Smooth muscle cell (in vitro differentiated cells): ENCODE measurements around the gene TTLL12. TPM values are rescaled to one million over a fixed set of nuclear protein-coding genes. Genes with fewer than 3 reads are reported as not detected.
A peak's percentile ranks its signal among the peaks of the same experiment; 100 is the strongest.

Experiments used
- DNase-seq: peaks from one replicate; lab custom pipeline; 2025; ENCODE audit not compliant: unreplicated experiment; lab: John Stamatoyannopoulos, UW
- H2AFZ ChIP-seq: fragments of 200-600 bp; sonication (generic); 2 replicates; pipeline ENCODE4 v1.6.0; 2016; ENCODE audit warnings: antibody characterized with exemption, low read depth, mild to moderate bottlenecking
- H3F3A ChIP-seq: fragments of 200-600 bp; sonication (generic); 2 replicates; pipeline ENCODE4 v1.6.0; 2017; ENCODE audit warnings: antibody characterized with exemption, low read depth
- H3K27ac ChIP-seq: fragments of 200-600 bp; sonication (generic); 2 replicates; pipeline ENCODE4 v1.5.1; 2016; ENCODE audit warnings: low read depth, mild to moderate bottlenecking
- H3K27me3 ChIP-seq: fragments of 200-600 bp; sonication (generic); 2 replicates; pipeline ENCODE4 v1.6.1; 2016; ENCODE audit warnings: low read depth, mild to moderate bottlenecking
- H3K36me3 ChIP-seq: fragments of 200-600 bp; sonication (generic); 2 replicates; pipeline ENCODE4 v1.5.1; 2016; ENCODE audit warnings: low read depth
- H3K4me1 ChIP-seq: fragments of 200-600 bp; sonication (generic); 2 replicates; pipeline ENCODE4 v1.5.1; 2016; ENCODE audit warnings: low read depth
- H3K4me2 ChIP-seq: fragments of 200-600 bp; sonication (generic); 2 replicates; pipeline ENCODE4 v1.6.0; 2016; ENCODE audit warnings: mild to moderate bottlenecking
- H3K4me3 ChIP-seq: fragments of 200-600 bp; sonication (generic); 2 replicates; pipeline ENCODE4 v1.5.1; 2016; ENCODE audit warnings: mild to moderate bottlenecking
- H3K79me2 ChIP-seq: fragments of 200-600 bp; sonication (generic); 2 replicates; pipeline ENCODE4 v1.6.0; 2016; ENCODE audit warnings: low read depth, mild to moderate bottlenecking
- H3K9ac ChIP-seq: fragments of 200-600 bp; sonication (generic); 2 replicates; pipeline ENCODE4 v1.6.0; 2016; ENCODE audit warnings: low read depth
- H3K9me3 ChIP-seq: fragments of 200-600 bp; sonication (generic); replicated peaks from 2 replicates; pipeline ENCODE4 v1.5.1; 2016; ENCODE audit warnings: low read depth
- H4K20me1 ChIP-seq: fragments of 200-600 bp; sonication (generic); 2 replicates; pipeline ENCODE4 v1.6.0; 2016; ENCODE audit warnings: low read depth
- CTCF ChIP-seq: fragments of 200-600 bp; sonication (generic); IDR thresholded peaks from 2 replicates; pipeline ENCODE4 v1.5.1; 2017; ENCODE audit warnings: borderline replicate concordance, mild to moderate bottlenecking, antibody characterized with exemption; ENCODE audit not compliant: insufficient read depth, poor library complexity, severe bottlenecking
- WGBS: methylation state at CpG from one replicate; pipeline ENCODE4 v1.1.7; 2016; ENCODE audit warnings: low lambda C conversion rate; 5-methylcytosine and 5-hydroxymethylcytosine counted together
- polyA plus RNA-seq: library from polyadenylated mRNA; unstranded; fragments of >200 nt; fragmentation: Nextera tagmentation; extraction: Ambion mirVana; gene quantifications from 2 replicates; pipeline ENCODE4 v1.2.1, GENCODE V29; 2016
- total RNA-seq: library from RNA; depleted of rRNA; stranded (reverse); fragments of >200 nt; gene quantifications from 2 replicates; pipeline ENCODE4 v1.2.3, GENCODE V29; 2014

The TTLL12 gene
- total and polyA plus RNA-seq, 2 experiments from 2014 or later: 23.5 to 31.6 TPM

DNA sequence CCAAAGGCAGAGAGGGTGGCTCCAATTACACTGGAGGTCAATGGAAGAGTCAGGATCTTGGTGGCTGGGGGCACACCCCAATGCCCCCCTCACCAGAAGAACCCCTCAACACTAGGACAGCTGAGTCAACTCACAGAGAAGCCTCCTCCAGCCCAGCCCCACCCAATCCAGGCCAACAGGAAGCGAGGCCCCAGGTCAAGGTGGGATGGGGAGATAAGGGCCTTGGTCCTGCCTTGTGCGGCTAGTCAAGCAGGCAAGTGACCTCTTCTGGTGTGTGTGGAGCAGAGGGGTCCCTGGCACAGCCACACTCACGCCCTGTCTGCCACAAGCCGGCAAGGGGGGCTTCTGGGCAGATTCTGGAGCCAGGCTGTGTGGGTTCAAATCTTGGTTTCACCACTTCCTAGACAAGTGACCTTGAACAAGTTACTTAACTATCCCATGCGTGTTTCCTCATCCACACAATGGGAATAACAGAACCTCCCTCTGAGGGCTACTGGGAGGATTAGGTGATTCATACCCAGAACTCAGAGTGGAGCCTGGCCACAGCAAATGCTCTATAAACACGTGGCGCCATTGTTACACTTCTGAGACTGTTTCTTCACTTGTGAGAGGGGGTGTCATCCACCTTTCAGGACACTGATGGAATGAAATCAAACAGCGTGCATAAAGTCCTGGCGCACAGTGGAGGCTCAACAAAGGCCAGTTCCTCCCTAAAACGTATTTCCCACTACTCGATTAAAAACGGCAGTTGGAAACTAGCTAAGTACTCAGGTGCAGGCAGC lies 3.2 kb downstream of the TTLL12 start:
- Histone ChIP-seq H3K9me3 (no peaks in the 10 kb centered on the region), H3K36me3 (no peaks in the 10 kb centered on the region), H3F3A (peaks cover 4% of the 10 kb centered on the region), H3K4me2 (no peak overlapping the region), H3K4me1 (peaks cover 19% of the 10 kb centered on the region), H4K20me1 (peaks cover 17% of the 10 kb centered on the region), H3K4me3 (no peak overlapping the region), H2AFZ (no peak overlapping the region), H3K9ac (no peak overlapping the region), H3K79me2 (no peaks in the 10 kb centered on the region), H3K27me3 (no peaks in the 10 kb centered on the region), H3K27ac (peak overlapping the region; percentile 45)
- TF ChIP-seq CTCF: no peak
- DNase-seq: no peak
- 71% methylated on average over 12 of the region's 12 CpGs for WGBS

GRCh38 chr22:43182726-43183125 lies 4.2 kb downstream of the TTLL12 start:
- no peak for DNase-seq
- TF ChIP-seq CTCF: no peak
- H3K9ac ChIP-seq: no peak overlapping the region
- H3K27me3 ChIP-seq: no peaks in the 10 kb centered on the region
- H2AFZ ChIP-seq: no peak overlapping the region
- no peaks in the 10 kb centered on the region for H3F3A ChIP-seq
- WGBS: 99% methylated on average over 17 of the region's 17 CpGs
- no peak overlapping the region for H3K4me2 ChIP-seq
- H3K79me2 ChIP-seq: no peaks in the 10 kb centered on the region
- H3K4me1 ChIP-seq: peaks cover 14% of the 10 kb centered on the region
- no peaks in the 10 kb centered on the region for H3K36me3 ChIP-seq
- H3K9me3 ChIP-seq: no peaks in the 10 kb centered on the region
- no peak overlapping the region for H3K4me3 ChIP-seq
- H4K20me1 ChIP-seq: peaks cover 17% of the 10 kb centered on the region
- H3K27ac ChIP-seq: no peak overlapping the region

DNA sequence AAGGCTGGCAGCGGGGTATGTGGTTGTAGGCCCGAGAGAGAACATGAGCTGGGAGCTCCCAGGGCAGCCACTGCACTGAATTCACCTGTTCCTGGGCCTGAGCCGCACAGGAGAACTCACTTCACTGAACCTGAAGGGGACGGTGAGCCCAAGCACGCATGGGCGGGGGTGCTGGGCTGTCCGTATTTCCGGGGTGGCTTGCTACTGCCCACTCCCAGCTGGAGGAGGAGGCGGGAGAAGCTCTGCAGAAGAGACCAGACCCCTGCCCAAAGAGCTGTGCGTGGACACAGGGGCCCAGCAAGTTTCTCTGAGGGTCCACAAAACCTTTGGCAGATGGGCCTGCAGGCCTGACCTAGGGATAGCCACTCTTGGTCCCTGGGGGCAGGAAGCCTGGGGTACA lies 4.8 kb downstream of the TTLL12 start:
- no peaks in the 10 kb centered on the region for H3K79me2 ChIP-seq
- peaks cover 17% of the 10 kb centered on the region for H4K20me1 ChIP-seq
- H3K9ac ChIP-seq: no peak overlapping the region
- no peak for DNase-seq
- no peaks in the 10 kb centered on the region for H3K27me3 ChIP-seq
- no peak overlapping the region for H3K4me2 ChIP-seq
- H3K9me3 ChIP-seq: no peaks in the 10 kb centered on the region
- TF ChIP-seq CTCF: no peak
- no peaks in the 10 kb centered on the region for H3K36me3 ChIP-seq
- H2AFZ ChIP-seq: no peak overlapping the region
- 96% methylated on average over 8 of the region's 10 CpGs for WGBS
- H3K4me1 ChIP-seq: peaks cover 12% of the 10 kb centered on the region
- no peak overlapping the region for H3K27ac ChIP-seq
- no peak overlapping the region for H3K4me3 ChIP-seq
- H3F3A ChIP-seq: no peaks in the 10 kb centered on the region
